NCI-H1417 (cell line): Measurements from ENCODE around the gene RILPL1.

Experiments used
- DNase-seq, 3 experiments: peaks; one replicate each; lab custom pipeline; 2025; lab: John Stamatoyannopoulos, UW

Gene RILPL1

GRCh38 chr12:123427036-123427769 is 106.3 kb downstream of the RILPL1 start:
- no peak for DNase-seq

- DNase-seq = no peak
These were observed 112.2 kb downstream of the RILPL1 start for GRCh38 chr12:123421314-123421713.
